HS-27A (cell line): ENCODE measurements around the gene MYO3B.

Experiments used
- DNase-seq: peaks from one replicate; pipeline ENCODE4 v3.0.0-alpha.2; 2012; ENCODE audit warnings: low read depth, missing footprints

The MYO3B gene

DNA sequence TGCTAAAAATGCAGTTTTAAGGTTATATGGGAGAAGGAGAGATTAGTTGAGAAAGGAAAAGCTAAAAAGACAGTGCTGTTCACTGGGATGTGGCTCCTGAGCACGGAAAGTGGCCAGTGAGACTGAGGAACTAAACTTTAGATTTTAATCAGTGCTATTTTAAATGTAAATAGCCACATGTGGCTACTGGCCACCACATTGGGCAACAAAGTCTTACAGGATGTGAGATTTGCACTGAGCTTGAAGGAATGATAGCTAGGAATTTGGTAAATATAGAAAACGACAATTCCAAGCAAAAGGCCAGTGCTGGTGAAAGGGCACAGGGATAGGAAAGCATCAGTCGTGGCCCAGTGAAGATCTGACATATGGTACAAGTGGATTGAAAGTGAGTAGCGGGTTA lies 523.1 kb downstream of the MYO3B start:
- no peak for DNase-seq

GRCh38 chr2:170703776-170704476 lies 526.0 kb downstream of the MYO3B start:
- DNase-seq, result no peak
